ENCODE data around the gene UBE2Z.
"Not testable (repeated sequence)": the region's sequence is repeated elsewhere in the genome, so short reads cannot be mapped to it uniquely, and the experiment has no call there.

Gene UBE2Z

DNA sequence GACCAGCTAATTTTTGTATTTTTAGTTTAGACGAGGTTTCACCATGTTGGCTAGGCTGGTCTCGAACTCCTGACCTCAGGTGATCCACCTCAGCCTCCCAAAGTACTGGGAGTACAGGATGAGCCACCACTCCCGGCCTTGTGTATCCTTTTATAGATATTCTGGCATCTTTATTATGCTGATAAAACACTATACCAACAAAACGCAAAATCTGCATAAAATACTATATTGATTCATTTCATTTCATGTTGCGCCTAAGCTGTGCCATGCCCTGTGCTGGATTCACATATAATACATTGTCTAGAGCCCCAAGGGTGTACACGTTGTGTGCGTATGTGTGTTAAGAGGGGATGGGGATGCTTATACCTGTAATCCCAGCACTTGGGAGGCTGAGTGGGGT is 3.8 kb upstream of the UBE2Z start:
- no peak for DNase-seq (ENCODE audit: low read depth)

DNA sequence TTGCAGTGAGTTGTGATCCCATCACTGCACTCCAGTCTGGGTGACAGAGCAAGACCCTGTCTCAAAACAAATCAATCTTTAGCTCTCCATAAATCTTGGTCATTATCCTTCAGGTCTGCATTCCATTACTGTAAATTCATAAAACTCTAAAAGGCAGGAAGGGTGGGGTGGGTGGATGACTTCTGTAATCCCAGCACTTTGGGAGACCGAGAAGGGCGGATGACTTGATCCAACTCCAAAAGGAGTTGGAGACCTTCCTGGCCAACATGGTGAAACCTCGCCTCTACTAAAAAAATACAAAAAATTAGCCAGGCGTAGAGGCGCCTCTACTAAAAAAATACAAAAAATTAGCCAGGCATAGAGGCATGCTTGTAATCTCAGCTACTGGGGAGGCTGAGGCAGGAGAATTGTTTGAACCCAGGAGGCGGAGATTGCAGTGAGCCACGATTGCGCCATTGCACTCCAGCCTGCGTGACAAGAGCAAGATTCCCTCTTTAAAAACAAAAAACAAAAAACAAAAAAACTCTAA is 2.2 kb upstream of the UBE2Z start:
- DNase-seq (ENCODE audit: low read depth): no peak

DNA sequence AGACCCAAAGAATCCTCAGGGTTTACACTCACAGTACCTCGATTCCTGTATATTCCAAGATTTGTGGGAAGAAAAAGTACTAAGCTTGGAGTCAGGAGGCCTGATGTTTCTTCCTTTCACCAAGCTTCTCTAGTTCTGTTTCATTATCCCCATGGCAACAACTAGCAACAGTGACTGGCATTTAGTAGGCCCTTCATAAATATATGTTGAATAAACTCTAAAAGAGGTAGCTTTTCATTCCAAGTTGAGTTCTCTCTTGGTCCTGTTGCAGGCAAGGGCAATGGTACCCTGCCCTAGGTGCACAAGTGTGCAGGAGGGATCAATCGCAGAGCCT is 527 bp upstream of the UBE2Z start:
- DNase-seq (ENCODE audit: low read depth): no peak

DNA sequence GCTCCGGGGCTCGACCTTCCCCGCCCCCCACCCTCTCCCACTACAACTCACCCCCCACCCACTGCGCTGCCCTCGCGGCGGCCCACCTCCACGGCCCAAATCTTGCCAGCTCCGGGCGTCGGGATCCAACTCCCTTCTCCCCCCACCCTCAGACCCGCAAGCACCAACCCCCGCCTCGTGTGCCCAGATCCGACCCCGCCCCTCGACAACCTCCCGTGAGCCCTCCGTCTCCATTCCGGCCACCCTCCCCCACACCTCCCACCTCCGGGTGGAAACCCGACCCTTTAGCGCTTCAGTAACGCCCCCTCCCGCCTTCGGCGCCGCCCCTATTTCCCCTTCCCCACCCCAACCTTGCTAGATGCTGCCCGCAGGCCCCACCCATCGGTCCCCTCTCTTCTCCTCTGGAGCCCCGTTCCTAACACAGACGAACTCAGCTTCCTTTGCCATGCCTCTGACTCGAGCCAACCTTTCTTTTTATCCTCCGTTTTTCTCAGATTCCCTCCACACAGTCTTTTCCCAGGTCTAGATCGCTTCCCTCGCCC is 717 bp downstream of the UBE2Z start:
- peak; percentile 82 for DNase-seq (ENCODE audit: low read depth)

DNA sequence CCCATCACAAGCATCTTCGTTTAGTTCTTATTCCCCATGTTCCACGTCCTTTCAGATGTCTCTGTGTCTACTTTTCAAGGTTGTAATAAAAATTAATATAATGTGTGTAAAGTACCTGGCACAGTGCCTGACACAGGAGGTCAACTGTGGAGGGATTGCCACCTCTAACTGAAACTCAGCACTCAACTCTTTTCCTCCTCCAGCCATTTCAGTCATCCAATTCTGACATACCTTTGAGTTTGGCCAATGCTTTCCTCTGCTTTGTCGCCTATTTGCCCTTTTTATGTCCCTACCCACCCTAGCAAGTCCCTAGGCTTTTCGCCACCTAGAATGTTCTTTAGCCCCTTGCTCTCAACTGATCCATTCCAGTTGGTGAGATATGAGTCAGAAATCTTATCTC is 1.6 kb downstream of the UBE2Z start:
- DNase-seq (ENCODE audit: low read depth): no peak

DNA sequence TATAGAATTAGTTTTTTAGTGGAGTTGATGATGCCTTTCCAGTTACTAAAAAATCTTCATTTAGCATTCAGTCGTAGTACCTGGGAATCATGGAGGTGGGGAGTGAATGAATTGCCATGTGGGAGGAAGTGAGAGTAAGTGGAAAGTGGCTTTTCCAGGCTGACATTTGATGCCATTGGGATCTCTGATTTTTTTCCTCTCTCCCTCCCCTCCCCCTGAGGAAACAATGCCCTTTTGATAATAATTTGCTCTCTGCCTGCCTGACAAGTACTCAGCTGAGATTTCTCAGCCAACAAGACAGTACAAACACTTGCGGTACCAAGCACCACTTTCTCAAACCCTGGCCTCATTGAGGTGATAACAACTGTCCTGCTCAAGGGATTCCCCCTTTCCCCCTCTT is 2.2 kb downstream of the UBE2Z start:
- DNase-seq (ENCODE audit: low read depth): no peak

DNA sequence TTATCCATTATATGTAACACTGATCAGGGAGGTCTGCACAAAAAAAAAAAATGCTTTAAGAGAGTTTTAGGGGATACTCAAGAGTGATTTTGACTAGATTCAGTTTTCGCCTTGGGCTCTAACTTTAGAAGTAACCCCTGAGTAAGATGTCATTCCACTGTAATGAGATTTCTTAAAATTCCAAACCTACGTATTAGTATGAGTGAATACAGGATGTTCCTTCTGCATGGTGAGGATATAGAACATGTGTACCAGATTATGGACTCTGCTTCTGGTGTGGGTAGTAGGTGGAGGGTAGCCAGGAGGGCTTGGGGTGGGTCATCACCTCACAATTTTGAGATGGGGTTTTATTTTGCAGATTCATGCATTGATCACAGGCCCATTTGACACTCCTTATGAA is 4.3 kb downstream of the UBE2Z start:
- no peak for DNase-seq (ENCODE audit: low read depth)

DNA sequence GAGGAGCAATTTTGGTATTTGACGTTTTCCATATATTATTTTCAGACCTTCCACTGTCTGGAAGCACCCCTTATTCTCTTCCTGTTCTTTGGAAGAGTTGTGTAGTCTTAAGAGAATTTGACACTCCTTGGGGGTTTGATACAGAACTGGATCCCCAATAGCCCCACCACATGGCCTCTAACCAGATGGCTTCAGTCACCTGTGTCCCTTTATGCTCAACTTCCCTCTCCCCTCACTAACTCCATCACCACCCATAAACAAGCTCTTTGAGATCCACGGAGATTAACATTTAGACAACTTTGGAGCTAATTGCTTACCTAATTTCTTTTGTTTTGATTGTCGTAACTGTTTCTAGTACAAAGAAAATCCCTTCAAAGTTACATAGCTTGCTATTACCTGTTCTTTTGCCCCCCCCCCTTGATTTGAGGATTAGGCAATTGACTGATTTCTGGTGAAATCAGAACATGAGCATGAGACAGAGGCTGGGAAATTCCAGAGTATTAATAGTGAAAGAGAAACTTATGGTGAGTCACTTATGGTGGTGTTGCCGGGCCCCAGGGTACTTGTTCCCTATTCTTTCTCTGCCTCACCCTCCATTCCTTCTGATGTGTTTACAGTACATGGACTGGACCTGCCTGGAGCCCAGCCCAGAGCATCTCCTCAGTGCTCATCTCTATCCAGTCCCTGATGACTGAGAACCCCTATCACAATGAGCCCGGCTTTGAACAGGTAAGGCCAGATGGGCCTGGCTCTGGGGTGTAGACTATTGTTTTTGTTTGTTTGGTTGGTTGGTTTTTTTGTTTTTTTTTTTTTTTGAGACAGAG is 7.5 kb downstream of the UBE2Z start:
- peak; percentile 22 for DNase-seq (ENCODE audit: low read depth)

DNA sequence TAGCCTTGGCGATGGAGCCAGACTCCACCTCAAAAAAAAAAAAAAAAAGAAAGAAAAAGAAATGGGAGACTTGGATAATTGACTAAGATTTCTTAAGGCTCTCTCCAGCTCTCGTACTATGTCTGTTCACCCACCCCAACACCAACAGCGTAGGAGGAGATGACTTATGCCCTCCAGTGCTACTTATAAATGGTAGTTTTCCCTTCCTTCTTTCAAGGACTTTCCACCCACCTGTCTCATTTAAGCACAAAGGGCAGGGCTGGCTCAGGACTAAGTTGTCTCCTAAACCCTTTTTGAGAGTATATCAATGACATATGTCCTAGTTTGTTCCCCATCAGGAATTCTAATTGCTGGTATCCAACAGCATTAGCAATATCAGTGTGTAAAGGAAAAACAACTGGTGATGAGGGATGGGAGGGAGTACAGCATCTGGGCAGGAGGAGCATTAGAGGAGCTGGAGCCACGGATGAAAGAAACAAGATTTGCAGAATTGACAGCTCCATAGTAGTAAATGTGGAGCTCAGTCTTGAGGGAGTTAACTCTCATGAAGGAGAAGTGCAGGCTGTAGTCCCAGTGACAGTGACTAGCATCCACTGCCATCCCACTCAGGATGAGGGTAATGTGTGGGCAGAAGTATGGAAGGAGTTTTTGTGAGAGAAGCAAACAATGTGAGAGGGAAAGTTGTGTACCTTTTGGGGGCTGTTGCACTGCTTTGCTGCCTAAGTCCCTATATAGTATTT is 17.2 kb downstream of the UBE2Z start:
- DNase-seq (ENCODE audit: low read depth): no peak

DNA sequence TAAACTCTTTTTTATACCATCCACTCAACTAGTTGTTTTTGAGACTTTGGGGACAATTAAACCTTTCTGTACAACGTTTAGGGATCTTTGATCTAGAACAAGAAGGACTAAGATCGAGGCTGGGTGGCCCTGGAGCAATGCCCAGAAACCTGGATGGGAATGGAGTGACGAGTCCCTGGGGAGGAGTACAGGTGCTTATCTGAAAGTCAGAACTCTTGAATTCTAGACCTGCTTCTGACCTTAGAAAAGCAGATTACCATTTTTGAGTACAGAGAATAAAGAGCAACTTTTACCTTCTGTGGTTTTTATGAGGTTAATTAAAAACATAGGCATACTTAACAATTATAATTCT is 17.8 kb downstream of the UBE2Z start:
- no peak for DNase-seq (ENCODE audit: low read depth)

DNA sequence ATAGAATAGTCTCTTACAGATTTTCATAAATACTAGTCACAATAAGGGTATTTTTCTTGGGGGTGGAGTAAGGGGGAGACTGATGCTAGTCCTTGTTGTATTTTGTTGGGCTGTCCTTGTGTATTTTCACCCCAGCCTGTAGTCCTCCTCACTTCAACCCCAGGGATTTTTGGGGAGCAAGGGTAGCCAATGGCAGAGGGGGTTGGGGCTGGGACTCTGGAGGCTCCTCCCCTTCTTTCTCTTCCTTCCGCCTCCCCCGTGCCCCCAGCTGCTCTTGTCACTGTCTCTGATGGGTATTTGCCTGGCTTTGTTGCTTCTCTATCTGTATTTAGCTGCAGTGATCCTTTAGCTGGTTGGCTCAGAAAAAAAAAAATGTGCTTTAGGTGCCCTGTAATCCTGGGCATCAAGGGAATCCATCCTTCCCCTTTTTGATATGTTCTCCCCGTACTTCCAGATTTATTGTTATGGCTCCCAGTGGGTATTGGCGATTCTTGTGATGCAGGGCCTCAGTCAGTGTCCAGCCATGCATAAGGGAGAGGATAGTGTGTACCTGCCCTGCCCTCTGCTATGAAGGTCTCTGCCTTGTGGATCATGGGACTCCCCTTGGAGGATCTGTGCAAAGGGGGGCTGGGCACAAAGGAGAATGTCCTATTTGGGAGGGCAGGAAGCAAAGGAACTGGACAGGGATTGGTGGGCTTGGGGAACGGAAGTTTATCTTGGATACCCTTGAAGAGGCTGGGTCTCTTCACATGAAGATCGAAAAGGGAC is 20.0 kb downstream of the UBE2Z start:
- DNase-seq (ENCODE audit: low read depth): no peak

DNA sequence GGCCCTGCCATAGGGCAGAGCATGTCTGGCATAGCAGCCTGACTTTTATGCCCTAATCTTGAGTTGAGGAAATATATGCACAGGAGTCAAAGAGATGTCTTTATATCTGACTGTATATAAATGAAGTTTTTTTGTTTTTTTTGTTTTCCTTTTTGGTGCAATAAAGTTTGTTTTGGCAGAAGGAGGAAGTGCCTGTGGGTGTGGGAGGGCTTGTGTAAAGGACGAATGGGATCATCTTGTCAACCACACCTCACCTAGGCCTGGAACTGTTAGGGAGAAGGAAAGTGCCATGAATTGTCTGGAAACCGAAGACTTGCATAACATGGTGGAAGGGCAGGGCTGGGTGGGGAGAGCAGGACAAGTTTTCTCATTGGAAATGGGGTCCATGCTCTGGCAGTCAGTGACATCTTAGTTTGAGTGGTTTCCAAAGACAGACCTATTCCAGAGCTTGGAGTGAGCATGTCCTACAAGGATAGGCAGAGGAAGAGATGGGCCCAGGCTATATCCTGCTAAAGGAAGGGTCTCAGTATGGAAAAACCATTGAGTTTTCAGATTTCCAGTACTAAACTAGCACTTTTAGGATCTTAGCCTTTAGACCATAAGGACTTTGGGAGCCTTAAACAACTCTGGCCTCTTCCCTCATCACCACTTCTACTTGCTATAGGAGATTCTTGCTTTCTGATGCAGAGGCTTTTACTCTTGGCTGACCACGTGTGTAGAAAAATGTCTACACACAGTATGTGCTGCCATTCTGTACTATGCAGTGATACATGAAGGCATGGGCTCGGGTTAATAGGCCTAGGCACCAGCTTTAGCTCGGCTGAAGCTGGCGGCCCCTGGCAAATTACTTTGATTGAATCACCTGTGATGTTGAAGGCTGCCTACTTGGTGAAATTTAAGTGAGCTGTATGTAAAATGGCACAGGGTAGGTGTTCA is 20.9 kb downstream of the UBE2Z start:
- no peak for DNase-seq (ENCODE audit: low read depth)

DNA sequence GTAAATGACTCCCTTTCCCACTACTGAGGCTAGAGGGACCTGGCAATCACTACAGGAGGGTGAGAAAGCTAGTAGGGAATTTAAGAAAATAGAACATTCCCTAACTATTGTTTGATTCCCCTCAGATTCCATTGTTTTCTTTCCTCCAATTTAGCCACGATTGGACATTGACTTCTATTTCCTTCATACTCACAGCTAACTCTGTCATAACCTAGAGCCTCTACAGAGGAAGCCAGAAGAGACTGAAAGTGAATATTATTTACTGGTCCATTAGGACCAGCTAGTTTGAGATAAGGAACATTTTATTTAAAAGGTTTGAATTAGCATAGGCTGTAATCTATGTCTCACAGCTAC is 21.6 kb downstream of the UBE2Z start:
- no peak for DNase-seq (ENCODE audit: low read depth)

DNA sequence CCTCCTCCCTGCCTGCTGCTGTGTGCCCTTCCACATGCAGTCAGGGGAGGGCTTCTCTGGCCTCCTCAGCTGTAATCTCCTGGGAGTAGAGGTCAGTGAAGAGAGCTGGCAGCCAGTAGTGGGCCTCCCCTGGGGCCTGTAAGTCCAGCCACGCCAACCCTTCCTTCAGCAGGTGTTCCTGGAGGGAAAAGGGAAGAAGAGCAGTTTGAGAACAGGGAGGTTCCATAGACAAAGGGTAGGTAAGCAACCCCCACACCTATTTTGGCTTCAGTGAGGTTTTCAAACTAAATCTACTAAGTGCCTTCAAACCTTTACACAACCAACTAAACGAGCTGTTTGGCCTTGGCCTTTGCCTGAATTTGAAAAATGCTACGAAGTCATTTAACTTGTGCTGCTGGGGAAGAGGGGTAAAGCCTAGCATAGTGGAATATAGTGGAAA is 22.2 kb downstream of the UBE2Z start:
- no peak for DNase-seq (ENCODE audit: low read depth)

DNA sequence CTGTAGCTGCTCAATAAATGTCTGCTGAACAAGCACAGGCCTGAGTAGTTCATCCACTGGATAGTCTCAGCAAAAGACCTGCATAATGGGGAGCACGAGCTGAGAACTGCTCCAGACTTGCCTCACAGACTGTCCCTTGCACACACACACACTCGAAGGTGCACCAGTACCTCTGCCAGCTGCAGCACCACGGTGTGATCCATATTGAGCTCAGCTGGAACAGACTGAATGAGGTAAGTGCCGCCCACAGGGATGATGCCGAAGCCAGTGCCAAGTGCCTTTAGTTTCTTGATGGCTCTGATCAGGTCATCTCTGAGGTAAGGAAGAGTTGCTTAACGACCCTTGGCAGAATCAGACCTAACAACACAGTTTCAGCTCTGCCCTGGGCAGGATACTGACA is 24.8 kb downstream of the UBE2Z start:
- DNase-seq (ENCODE audit: low read depth): no peak

DNA sequence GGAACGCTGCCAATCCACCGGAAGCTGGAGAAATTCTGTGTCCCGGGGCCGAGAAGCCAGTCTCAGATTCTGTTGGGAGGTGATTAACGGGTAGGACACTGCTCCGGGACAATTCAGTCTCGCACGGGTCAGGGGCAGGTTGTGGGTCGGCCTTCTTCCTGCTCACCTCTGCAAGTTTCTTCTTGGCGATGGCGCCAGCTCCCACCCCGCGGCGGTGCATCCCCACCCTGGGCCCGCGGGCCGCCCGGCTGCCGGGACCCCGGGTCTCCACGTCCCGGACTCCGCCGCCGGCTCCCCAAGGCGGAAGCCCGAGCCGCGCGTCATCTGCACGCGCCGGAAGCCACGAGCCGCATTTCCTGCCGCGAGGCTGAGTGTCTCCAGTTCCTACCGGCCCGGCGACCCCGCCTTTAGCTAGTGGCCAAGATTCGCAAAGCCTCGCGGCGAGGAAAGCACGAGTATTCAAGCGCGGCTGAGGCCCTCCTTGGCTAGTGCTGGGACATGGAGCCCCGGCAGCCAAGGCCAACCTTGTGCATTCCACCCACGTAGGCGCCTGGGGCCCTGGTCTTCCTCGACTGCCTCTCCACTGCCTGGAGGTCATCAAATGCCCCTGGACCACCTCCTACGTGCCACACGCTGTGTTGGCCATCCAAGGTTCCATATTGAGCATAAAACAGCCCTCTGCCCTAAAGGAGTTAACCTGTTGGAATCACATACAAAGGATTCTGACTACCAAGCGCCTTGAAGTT is 36.5 kb downstream of the UBE2Z start, which contains the start of gene SNF8:
Gene SNF8, minus strand, starts transcription at position 328 of the 746 bp plus-strand sequence. Its CDS starts 108 bp downstream, at position 220.
- DNase-seq (ENCODE audit: low read depth): peak; percentile 89

DNA sequence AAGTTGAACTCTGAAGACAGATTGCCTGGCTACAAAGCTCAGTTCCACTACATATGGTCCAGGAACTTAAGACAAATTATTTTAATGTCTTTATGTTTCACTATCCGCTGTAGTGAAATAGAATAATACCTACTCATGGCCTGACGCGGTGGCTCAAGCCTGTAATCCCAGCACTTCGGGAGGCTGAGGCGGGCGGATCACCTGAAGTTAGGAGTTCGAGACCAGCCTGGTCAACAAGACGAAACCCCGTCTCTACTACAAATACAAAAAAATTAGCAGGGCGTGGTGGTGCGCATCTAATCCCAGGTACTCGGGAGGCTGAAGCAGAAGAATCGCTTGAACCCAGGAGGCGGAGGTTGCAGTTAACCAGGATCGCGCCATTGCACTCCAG is 37.0 kb downstream of the UBE2Z start:
- DNase-seq (ENCODE audit: low read depth): not testable (repeated sequence)

DNA sequence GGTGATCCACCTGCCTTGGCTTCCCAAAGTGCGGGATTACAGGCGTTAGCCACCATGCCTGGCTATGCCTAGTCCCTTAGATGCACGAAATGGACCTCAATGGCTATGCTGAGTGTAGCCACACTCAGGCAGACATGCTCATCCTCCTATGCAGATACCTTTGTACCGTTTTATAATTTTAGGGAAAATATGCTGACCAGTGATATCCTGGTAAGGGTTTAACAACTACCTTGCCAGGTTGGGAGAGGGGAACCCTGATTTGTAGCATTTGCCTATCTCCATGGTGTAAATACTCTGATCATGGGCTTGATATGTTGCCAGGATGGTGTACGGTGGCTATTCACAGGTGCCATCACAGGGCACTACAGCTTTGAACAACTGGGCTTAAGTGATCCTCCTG is 43.4 kb downstream of the UBE2Z start:
- no peak for DNase-seq (ENCODE audit: low read depth)

DNA sequence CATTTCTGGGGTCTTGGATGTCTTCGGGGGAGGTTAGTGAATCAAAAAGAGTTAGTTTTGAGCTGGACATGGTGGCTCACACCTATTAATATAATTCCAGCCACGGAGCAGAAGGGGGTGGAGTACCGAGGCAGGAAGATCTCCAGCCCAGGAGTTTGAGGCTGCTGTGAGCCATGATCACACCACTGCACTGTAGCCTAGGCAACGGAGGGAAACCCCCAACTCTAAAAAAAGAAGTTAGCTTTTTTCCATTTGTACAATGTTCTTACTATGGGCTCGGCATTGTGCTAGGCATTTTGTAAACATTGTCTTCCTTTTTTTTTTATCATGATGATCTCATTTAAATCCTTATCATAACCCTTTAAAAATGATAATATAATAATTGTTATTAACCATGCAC is 44.7 kb downstream of the UBE2Z start:
- DNase-seq (ENCODE audit: low read depth): no peak

DNA sequence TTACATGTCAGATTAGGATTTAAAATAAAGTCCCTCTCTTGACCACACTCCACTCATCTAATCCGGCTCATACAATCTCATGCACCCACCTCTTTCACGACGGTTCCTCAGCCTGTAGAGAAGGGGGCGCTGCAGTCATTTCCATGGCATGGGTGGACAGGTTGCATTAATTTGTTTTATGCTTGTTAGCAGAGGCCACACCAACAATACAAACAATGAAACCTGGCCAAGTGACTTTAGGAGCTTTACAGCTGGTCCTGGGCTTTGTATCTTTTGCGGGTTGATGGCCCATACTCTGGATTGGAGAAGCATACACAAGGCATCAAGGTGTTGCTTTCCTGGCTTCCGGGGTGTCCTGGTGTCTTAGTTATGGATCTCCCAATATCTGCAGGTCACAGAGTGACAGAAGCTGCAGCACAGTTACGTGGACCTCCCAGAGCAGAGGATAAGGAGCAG is 46.1 kb downstream of the UBE2Z start:
- no peak for DNase-seq (ENCODE audit: low read depth)

Data from stimulated activated CD8-positive, alpha-beta memory T cell treated with anti-CD3 and anti-CD28 coated beads, Interleukin-12 subunit alpha, Interleukin-12 subunit beta, amount 100 ng/mL, for 4 hours (primary cell).